Activated T-cell treated with anti-CD3 and anti-CD28 coated beads for 48 hours (primary cell): Measurements from ENCODE around the gene NDUFS3.

Experiments
- DNase-seq: peaks from one replicate; pipeline ENCODE4 v3.0.0-alpha.2; 2020; ENCODE audit warnings: low read depth

Gene NDUFS3

DNA sequence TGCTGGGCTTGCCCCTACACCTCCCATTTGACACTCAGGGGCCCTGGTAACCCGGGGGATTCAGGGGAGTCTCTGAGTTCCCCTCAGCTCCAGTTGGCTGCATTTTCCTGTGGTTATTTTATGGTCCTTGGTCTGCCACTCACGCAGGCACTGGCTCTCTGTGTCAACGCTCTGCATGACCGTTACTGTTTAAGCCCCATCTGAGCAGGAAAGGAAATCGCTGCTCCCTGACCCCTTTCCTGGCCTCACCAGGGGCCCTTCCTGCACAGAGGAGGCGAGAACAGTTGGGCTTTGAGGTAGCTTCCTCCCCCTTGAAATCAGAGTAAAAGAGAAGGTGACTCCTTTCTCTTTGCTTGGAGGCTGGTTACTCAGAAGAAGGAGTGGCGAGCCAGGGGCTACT, 12.9 kb downstream of the NDUFS3 start:
- DNase-seq, result no peak

DNA sequence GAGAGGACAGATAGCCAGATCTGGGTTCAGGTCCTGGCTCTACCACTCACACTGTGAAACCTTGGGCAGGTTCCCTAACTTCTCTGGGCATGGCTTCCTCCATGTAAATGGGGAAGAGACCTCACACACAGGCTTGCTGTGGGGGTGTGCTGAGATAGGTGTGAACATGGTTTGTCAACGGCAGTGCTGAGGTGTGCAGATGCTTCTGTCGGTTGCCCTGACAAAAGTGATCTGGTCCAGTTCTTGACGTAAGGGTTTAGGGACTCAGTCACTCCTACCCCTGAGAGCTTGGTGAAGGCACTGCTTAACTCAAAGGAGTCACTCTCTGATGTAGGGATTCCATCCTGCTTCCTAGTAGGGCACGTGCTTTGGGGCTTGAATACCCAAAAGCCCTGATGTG, 13.4 kb downstream of the NDUFS3 start:
- no peak for DNase-seq

DNA sequence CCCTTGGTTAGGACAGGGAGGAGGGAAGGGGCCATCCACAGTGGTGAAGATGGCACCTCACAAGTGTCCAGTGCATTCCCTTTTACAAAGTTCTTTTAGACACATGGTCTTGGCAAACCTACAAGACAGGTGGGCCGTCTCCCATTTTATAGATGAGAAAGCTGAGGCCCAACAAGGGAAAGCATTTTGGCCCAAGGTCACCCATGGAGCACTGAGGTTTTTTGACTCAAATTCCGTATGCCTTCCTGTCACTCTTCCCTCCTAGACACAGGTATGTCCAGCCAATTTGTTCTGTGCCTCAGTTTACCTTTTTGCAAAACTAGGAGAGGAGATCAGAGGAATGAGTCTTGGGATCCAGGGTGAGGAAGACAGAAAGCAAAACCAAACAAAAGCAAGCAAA, 14.1 kb downstream of the NDUFS3 start:
- no peak for DNase-seq

DNA sequence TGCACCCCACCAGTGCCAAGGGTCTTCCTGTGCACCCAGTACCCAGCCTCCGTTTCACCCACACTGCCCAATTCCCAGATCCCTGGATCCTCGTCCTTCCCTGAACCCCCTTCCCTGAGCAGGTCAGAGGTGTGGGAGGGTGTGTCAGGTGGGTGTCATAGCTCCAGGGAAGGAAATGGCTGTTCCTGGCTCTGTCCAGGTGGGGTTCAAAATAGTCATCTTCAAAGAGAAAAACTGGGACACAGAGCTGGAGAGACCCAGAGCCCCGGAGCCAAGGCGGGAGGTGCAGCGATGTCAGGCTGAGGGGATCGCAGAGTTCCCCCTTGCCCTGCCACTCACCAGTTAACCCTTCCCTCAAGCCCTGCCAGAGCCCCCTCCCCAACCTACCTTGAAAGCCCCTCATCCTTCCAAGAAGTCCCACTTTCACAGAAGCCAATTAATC, 14.6 kb downstream of the NDUFS3 start:
- DNase-seq, result no peak

DNA sequence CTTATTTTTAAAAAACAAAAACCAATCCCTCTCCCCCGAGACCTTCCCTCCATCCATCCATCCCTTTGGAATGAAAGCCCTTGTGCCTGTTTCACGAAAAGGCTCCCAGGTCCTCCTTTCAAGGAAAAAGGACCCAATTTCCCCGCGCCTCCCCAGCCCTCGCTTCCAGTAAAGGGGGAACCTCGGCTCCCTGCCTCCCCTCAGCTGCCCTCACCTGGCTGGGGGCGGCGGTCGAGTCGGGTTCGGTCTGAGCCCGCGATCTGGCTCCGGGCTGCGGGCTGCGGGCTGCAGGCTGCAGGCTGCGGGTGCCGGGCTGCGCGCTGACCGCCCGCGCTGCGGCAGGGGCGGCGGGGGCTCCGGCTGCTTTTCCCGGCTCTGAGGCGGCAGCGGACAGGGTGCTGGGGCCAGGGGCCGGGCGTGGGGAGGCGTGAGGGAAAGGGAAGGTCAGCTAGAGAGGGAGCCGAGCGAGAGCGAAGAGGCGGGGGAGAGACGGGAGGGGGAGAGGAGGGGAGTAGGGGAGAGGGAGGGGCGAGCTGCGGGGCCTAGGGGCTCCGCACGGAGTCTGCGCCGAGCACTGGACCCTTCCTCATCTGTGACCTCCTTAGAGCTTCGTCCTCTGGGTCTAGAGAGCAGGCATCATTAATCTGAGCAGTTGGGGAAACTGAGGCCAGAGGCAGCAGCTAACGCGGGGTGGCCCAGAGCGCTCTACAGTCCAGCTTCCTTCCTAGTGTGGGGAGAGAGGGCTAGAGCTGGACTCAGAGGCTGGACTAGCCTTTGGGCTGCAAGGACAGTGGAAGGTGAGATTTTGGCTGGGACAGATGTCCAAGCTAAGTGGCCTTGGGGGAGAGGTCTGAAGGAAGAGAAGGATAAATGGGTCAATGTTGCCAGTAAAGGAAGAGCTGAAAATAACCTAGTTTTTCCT, 15.3 kb downstream of the NDUFS3 start, which contains the start of gene C1QTNF4:
TSS of gene C1QTNF4 (minus strand) at position 478 of the 922 bp plus-strand sequence. CDS start 3,601 bp downstream, outside the sequence.
- no peak for DNase-seq

DNA sequence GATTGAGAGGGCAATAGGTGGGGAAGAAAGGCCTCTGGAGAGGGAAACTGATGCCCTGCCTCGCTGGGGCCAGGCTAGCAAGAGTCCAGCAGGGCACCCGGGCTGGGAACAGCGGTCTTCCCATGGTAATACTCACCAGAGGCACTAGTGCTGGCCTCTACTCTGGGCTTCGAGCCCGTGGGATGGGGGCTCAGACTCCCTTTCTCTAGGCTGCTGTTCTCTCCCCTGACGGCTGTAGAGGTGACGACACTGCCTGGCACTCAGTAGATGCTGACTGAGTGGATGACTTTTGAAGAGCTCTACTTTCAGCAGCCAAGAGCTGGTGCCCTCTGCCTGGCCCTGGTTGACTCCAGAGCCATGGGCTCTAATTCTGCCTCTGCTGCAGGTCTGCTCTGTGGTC, 16.2 kb downstream of the NDUFS3 start:
- DNase-seq, result no peak

DNA sequence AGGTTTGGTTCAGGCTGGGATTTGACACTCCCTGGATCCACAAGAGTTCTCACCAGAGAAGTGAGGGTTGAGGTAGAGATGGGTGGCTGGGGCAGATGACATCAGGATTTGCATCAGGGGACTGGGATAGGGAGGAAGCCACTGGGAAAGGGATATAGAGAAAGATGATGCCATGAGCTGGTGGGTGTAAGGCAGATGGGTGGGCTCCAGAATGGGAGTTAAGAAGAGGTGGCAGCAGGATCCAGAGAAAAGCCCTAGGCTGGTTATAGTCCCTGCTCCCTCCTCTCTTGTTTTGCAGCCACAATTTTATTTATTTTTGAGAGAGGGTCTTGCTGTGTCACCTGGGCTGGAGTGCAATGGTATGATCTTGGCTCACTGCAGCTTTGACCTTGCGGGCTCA, 17.1 kb downstream of the NDUFS3 start:
- no peak for DNase-seq

DNA sequence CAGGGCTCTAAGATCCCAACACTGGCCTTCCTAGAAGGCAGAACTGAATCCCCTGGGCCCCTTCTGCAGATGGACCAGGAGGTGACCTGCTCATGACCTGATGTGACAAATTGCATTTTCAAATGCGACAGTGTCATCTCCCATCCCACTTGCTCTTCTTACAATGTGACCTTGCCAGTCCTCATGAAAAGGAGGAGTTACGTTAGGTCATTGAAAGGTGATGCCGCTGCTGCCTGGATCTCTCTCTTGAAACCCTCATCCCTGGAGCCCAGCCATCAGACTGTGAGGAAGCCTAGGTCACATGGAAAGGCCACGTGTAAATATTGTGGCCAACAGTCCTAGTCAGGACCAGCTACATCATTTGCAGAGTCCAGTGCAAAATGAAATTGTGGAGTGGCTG, 21.0 kb downstream of the NDUFS3 start:
- DNase-seq, result no peak

DNA sequence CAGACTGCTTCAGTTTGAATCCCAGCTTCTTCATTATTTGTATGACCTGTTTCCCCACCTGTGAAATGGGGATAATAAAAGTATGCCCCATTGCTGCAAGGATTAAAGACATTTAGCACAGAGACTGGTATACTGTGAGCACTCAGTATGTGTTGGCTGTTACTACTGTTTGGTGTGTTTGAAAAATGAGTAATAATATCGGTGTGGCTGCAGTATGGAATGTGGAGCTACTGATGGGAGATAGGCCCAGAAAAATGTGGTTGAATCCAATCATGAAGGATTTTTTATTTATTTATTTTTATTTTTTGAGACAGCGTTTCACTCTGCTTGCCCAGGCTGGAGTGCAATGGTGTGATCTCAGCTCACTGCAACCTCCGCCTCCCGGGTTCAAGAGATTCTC, 24.4 kb downstream of the NDUFS3 start:
- no peak for DNase-seq

DNA sequence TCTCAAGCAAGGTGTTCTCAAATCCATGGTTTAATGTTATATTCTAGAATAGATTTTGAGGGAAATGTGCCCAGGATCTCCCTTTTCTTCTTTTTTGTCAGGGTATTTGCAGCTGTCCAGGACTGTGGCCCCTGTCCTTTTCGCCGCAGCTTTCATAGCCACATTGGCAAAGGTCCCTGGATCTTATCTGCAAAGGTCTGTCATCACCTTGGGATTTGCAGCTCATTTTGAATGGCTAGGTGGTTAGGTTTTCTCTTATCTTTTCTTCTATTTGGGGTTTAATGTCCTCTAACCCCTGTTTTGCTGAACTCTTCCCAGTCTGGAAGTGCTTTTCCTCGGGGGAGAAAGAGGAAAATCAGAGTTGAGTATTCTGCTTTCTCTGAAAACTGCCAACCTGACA, 27.0 kb downstream of the NDUFS3 start:
- DNase-seq, result no peak

DNA sequence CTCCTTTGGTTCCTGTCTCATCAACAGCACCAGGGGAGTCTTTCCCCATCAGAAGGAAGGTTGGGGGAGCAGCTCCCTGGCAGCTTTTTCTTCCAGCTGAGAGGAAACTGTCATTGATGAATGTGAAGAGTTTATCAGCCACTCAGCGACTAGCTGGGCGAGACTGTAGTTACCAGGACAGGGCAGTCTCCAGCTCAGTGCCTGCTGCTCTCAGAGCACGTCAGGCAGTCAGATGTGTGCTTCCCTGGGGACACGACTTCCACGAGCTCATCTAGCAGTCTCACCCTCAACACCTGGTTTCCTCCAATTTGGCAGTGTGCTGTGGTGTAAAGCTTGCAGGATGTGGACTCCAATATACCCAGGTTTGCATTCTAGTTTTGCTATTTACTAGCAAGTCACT, 27.9 kb downstream of the NDUFS3 start:
- DNase-seq, result no peak

DNA sequence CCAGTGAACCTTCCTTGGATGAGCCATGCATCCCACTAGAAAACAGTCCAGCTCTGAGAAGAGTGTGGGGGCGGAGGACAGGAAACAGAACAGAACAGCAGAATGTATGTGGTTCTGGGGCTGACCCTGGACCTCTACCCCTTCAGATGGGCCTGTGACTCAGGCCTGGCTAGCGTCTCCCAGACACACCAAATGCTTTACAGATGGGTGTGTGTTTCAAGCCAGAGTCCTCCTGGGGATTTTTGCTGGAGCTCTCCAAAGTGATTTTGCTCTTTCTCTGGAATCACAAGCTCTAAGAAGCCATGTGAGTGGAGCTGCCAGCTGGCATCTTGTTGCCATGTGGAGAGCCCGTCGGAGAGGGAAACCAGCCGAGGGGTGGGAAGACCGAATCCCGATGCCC, 28.5 kb downstream of the NDUFS3 start:
- no peak for DNase-seq

DNA sequence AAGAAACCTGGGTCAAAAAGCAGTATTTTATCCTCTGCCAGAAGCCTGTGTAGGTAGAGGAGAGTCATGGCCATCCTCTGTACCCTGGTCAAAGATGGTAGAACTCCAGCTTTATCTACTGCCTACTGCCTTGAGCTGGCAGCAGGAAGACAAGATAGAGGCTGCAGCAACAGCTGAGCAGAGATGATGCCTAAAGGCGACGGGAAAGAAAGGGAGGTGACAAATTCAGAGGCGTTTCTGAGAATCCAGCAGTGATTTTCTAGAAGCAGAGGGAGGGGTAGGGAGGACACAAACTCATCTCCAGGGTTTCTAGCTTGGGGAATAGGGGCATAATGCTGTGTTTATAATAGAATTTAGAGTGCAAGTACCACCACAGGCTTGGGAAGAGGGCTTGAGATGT, 30.8 kb downstream of the NDUFS3 start:
- no peak for DNase-seq

DNA sequence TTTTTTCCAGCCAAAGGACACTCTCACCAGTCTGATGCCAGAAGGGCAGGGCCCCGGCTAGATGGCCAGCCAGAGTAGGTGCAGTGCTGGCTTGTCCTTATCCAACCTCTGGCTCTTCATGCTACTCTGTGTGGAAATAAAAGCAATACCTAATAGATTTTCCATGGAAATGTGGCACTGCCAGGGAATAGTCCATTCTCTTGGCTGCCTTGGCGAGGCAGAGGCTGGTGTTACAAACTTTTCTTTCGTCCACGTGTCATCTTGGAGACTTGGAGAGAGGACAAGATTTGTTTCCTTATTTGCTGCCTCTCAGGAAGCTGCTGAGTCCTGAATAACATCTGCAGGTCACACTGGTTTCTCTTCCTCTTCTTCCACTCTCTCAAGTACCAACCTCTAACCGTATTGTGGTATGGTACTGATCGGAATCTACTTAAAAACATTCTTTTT, 32.5 kb downstream of the NDUFS3 start:
- no peak for DNase-seq

DNA sequence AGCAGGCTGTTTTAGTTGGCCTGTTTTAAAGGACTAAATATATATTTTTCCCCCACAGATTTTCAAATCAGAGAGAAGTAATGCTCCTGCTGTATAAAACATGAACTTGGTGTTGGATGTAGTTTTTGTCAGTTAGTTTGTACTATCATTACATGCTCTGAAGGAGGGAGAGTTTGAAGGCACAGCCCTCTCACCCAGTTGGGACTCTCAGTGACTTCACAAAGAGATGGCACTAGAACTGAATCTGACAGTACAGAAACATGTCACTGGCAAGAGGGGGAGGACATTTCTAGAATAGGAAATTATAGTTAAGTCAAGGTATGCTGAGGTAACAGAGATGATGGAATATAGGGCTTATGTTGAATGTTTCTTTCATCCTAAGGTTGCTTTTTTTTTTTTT, 36.4 kb downstream of the NDUFS3 start:
- no peak for DNase-seq

DNA sequence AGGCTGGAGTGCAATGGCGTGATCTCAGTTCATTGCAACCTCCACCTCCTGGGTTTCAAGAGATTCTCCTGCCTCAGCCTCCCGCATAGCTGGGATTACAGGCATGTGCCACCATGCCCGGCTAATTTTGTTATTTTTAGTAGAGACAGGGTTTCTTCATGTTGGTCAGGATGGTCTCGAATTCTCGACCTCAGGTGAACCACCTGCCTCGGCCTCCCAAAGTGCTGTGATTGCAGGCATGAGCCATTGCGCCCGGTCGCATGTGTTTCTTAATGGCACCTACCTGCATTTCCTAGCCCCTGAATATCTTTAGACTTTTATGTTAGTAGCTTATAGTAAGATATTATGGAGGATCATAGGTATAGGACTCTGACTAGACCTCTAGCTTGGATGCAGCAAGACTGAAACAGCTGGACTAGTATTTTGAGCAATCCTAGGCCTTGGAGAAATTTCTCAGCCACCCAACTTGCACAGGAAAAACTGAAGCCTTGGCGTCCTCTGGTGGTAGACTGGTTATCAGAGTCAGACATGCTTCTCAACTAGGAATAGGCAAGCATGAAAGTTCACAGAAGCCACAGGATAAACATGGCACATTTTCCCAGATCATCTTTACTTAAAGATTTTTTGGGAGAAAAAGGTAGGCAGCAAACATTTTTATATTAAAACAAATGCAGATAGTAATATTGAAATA, 38.0 kb downstream of the NDUFS3 start:
- DNase-seq, result no peak

DNA sequence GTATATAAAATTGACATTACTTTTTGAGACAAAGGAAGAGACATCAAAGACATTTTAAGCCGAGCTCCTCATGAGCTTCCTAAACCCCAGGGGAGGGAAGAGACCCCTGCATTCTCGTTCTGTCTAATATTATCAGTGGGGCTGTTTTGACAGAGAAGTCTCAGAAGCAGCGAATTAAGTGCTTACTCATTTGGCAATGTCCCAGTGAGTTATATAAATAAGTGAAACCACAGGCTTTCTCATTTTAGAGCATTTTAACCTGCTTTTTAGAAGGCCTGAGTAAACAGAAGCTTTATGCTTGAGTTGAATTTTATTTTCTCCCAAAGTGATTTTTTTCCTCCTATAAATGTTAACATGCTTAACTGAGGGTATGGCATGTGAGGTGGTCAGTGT, 38.5 kb downstream of the NDUFS3 start:
- DNase-seq, result no peak

DNA sequence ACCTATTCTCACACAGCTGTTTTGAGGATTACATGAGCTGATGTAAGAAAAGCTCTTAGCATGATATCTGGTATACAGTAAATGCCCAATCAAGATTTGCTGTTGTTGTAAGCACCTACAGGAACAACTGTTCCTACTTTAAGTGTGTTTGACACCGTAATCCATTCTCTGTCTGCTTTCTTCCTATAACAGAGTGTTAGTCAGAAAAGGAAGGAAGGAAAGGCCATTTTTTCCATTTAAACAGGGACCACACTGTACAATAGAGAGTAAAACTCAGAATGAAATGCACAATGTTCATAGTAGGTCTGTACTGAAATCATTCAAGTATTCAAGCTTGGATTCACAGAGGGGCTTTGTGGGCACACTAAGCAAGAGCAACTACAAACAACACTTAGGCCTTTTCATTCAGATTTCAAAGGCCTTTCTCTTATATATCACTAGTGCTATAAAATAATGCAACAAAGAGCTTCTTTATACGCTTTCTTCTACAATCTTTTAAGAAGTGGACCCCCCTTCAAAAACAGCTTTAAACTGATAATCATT, 42.0 kb downstream of the NDUFS3 start:
- DNase-seq, result no peak

DNA sequence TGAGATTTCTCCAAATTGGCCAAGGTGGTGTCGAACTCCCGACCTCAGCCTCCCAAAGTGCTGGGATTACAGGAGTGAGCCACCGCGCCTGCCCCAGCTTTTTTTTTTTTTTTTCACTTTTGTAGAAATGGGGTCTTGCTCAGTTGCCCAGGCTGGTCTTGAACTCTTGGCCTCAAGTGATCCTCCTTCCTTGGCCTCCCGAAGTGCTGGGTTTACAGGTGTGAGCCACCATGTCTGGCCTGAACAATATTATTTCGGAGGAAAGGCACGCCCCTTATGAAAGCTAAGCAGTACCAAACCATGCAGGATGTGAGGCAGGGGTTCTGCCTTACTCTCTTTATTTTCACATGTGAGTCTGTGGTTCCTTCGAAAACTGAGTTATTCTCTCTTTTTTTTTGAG, 47.4 kb downstream of the NDUFS3 start:
- DNase-seq, result no peak

DNA sequence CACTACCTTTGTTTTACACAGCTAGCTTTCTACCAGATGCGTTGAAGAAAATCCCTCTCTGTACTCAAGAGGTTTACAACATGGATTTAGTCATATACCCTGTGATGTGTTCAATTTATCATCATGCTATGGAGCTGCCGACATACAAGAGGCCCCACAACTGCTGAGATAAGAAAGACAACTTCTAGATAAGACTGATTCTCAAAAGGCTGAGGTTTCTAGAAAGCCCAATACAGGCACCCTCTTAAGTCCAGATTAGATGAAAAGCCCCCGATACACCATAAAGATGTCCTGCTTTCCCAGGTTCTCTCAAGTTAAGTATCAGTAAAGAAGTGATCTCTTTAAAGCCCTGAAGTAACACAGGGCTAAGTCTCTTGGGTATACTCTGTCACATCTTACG, 49.2 kb downstream of the NDUFS3 start:
- DNase-seq, result no peak

DNA sequence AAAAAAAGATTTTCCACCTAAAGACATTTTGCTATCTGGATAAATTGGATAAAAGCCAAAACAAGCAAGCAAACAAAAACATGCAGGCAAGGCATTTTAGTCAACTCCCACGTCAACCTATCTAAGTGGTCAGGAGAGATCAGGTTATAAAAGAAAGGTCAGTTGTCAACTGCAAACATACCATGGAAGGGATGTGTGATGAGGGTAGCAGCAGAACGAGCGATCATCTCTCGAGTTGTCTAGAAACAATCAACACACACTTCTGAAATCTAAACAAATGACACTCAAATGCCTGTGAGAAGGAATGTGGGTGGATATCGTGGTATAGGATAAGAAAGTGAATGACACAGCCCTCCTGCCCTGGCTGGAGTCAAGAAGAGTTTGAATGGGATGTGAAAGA, 52.6 kb downstream of the NDUFS3 start:
- DNase-seq, result no peak
